A549 treated with AZD2906 at 1 μM for 4 hours (cell line): ENCODE measurements around the gene PIN1. TPM values are rescaled to one million over a fixed set of nuclear protein-coding genes. Genes with fewer than 3 reads are reported as not detected.

Source experiments
- total RNA-seq: library from RNA; stranded (reverse); fragments of 200-300 nt; extraction: Qiagen RNA extraction; gene quantifications from 5 replicates; pipeline ENCODE4 v1.2.3, GENCODE V29; 2022

Gene PIN1
- 56.7 to 87.0 TPM (median 79.1 TPM) in 5 replicates for total RNA-seq

GRCh38 chr19:9834726-9835506 is at the start of gene PIN1:
Gene PIN1 (plus strand): TSS chr19:9835318. CDS start chr19:9835345, 27 bp downstream.

DNA sequence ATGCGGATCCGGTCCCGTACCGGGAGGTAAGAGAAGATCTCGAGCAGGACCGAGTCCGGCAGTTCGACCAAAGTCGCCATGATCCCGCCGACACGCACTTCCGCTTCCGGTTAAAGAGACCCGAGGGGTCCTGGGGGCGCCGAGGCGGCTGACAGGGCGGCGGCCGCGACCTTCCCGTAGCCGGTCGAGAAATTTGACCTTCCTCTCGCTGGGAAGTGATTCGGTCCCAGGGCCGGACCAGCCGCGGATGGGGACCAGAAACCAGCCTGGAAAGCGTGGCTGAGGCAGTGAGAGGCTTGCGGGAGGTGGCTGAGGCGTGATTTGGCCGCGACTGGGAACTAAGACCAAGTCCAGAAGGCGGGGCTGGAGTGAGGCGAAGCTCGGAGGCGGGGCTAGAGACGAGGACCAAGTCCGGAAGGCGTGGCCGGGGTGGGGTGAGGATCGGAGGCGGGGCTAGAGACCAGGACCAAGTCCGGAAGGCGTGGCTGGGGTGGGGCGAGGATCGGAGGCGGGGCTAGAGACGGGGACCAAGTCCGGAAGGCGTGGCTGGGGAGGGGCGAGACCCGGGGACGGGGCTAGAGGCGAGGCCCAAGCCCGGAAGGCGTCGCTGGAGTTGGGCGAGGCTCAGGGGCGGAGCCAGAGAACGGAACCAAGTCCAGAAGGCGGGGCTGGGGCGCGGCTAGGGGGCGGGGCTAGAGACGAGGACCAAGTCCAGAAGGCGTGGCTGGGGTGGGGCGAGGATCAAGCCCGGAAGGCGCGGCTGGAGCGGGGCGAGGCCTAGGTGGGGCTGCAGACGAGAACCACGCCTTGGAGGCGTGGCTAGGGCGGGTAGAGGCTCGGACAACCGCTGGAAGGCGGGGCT is 16.2 kb upstream of the PIN1 start, which contains the start of gene FBXL12:
Gene FBXL12, minus strand, starts transcription at position 346 of the 862 bp plus-strand sequence. Its CDS starts 266 bp downstream, at position 80.

DNA sequence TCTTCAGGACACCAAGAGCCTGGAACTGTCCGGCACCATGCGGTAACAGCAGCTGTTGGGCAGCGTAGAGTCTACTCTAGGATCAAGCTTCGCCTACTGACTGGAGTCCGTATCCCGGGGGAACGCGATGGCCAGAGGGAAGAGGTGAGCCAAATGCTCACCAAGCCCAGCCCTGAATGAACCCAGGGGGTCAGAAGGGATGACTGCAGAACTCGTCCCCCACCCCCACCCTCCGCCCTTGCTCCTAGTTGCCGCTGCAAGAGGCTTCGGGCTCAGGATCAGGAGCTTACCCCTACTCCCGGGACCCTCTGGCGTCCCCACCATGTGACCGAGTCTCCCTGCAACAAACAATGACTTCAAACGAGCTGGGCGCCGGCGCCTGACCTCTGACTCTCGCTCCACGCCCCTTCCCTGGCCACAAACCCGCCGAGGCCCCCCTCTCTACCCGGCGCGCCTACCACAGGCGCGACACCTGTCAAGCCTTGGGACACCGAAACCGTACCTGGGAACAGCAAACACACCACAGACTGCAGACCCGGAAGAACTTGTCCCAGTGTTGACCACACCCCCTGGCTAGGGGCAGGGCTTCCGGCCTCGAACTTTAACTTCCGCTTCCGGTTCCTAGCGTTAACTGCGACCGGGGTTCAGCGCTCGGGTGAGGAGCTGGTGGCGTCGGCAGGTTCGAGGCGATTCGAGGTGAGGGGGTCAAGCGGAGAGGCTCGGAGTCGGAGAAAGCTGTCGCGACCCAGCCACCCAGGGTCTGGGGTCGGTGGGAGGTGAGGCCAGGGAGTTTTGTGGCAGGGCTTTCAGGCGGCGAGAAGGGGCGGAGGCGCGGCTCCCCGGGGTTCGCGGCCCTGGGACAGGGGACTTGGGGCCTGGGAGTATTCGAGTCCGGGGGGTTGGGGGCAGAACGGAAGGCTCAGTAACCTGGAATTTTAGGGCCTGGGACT is 7.6 kb upstream of the PIN1 start, which contains the start of gene UBL5:
Gene UBL5, plus strand, starts transcription at position 630 of the 950 bp plus-strand sequence. CDS start 420 bp downstream, outside the sequence.

Other genes starting within 250 kb of the PIN1 start
- 6.7 to 13.9 TPM (median 8.5 TPM) in 5 replicates for gene ZNF561, start 214.1 kb upstream of the PIN1 start, total RNA-seq
- gene ZNF562, start 160.2 kb upstream of the PIN1 start, total RNA-seq, result 5.6 to 8.9 TPM (median 5.8 TPM) in 5 replicates
- 0.66 to 1.7 TPM (median 0.80 TPM) in 5 replicates for gene ZNF846, start 66.6 kb upstream of the PIN1 start, total RNA-seq
- 12.1 to 15.1 TPM (median 14.6 TPM) in 5 replicates for gene FBXL12, start 16.2 kb upstream of the PIN1 start, total RNA-seq
- 403 to 439 TPM (median 416 TPM) in 5 replicates for gene UBL5, start 7.4 kb upstream of the PIN1 start, total RNA-seq
- gene OLFM2, start 101.2 kb downstream of the PIN1 start, total RNA-seq, result 8.4 to 11.8 TPM (median 10.2 TPM) in 5 replicates
- gene COL5A3, start 175.2 kb downstream of the PIN1 start, total RNA-seq, result 2.6 to 3.6 TPM (median 2.9 TPM) in 5 replicates
- 0.07 to 0.31 TPM (median 0.26 TPM) in 5 replicates for gene RDH8, start 178.2 kb downstream of the PIN1 start, total RNA-seq